ENCODE measurements around the gene ARHGAP26. TPM values are rescaled to one million over a fixed set of nuclear protein-coding genes. Genes with fewer than 3 reads are reported as not detected.

Gene ARHGAP26
- total RNA-seq, 1 donor from 2014 or later, result 8.9 TPM

GRCh38 chr5:142900927-142901326 is 130.8 kb downstream of the ARHGAP26 start:
- peaks cover 5% of the 10 kb centered on the region for H3K36me3 Mint-ChIP-seq
- no peak for TF ChIP-seq CTCF (IDR thresholded peaks at IDR 0.05; ENCODE audit: unreplicated experiment)
- H3K4me3 Mint-ChIP-seq, result no peak overlapping the region
- peak overlapping the region; percentile 18 for H3K27ac Mint-ChIP-seq
- H3K9me3 Mint-ChIP-seq, result no peaks in the 10 kb centered on the region
- DNase-seq (ENCODE audit: low spot score in 2 of 2, unreplicated experiment in 2 of 2), result no peak
- no peaks in the 10 kb centered on the region for H3K27me3 Mint-ChIP-seq (ENCODE audit: low read depth)
- H3K4me1 Mint-ChIP-seq, result peaks cover 21% of the 10 kb centered on the region

GRCh38 chr5:142901476-142902185 is 131.5 kb downstream of the ARHGAP26 start:
- Mint-ChIP-seq H3K36me3 (peaks cover 5% of the 10 kb centered on the region), H3K27me3 (ENCODE audit: low read depth) (no peaks in the 10 kb centered on the region), H3K27ac (no peak overlapping the region), H3K4me3 (no peak overlapping the region), H3K9me3 (no peaks in the 10 kb centered on the region), H3K4me1 (peaks cover 21% of the 10 kb centered on the region)
- no peak for DNase-seq (ENCODE audit: low spot score in 2 of 2, unreplicated experiment in 2 of 2)
- TF ChIP-seq CTCF (IDR thresholded peaks at IDR 0.05; ENCODE audit: unreplicated experiment), result no peak

GRCh38 chr5:142902186-142902965 is 132.2 kb downstream of the ARHGAP26 start:
- no peaks in the 10 kb centered on the region for H3K9me3 Mint-ChIP-seq
- no peak overlapping the region for H3K27ac Mint-ChIP-seq
- H3K4me1 Mint-ChIP-seq, result peaks cover 26% of the 10 kb centered on the region
- H3K36me3 Mint-ChIP-seq, result peaks cover 6% of the 10 kb centered on the region
- H3K27me3 Mint-ChIP-seq (ENCODE audit: low read depth), result no peaks in the 10 kb centered on the region
- TF ChIP-seq CTCF (IDR thresholded peaks at IDR 0.05; ENCODE audit: unreplicated experiment), result no peak
- H3K4me3 Mint-ChIP-seq, result no peak overlapping the region
- no peak for DNase-seq (ENCODE audit: low spot score in 2 of 2, unreplicated experiment in 2 of 2)

- DNase-seq (ENCODE audit: low spot score in 2 of 2, unreplicated experiment in 2 of 2), result no peak
- Mint-ChIP-seq H3K4me1 (peaks cover 25% of the 10 kb centered on the region), H3K36me3 (peaks cover 13% of the 10 kb centered on the region), H3K9me3 (peaks cover 4% of the 10 kb centered on the region), H3K27ac (no peak overlapping the region), H3K27me3 (ENCODE audit: low read depth) (no peaks in the 10 kb centered on the region), H3K4me3 (no peak overlapping the region)
- TF ChIP-seq CTCF (IDR thresholded peaks at IDR 0.05; ENCODE audit: unreplicated experiment), result no peak
These were observed 134.2 kb downstream of the ARHGAP26 start for GRCh38 chr5:142904416-142904815.

- Mint-ChIP-seq H3K9me3 (peaks cover 4% of the 10 kb centered on the region), H3K4me1 (peaks cover 16% of the 10 kb centered on the region), H3K27me3 (ENCODE audit: low read depth) (no peaks in the 10 kb centered on the region), H3K4me3 (no peak overlapping the region), H3K27ac (no peak overlapping the region), H3K36me3 (peaks cover 13% of the 10 kb centered on the region)
- no peak for TF ChIP-seq CTCF (IDR thresholded peaks at IDR 0.05; ENCODE audit: unreplicated experiment)
- DNase-seq (ENCODE audit: low spot score in 2 of 2, unreplicated experiment in 2 of 2), result no peak
These were observed 135.2 kb downstream of the ARHGAP26 start for GRCh38 chr5:142905348-142905747.

Measured in mesothelial cell of epicardium (in vitro differentiated cells).